ENCODE results near the gene WDR31. TPM values are rescaled to one million over a fixed set of nuclear protein-coding genes. Genes with fewer than 3 reads are reported as not detected.

Gene WDR31
- total RNA-seq, 1 donor from 2014 or later = 1.6 TPM

- H3K27me3 ChIP-seq (ENCODE audit: control insufficient read depth, insufficient read depth, low read length) = no peaks in the 10 kb centered on the region
- no peak overlapping the region for H3K4me3 ChIP-seq (ENCODE audit: low read depth, low read length)
- FAIRE-seq = no peak
- DNase-seq (ENCODE audit: low read depth) = no peak
- no peak for TF ChIP-seq CTCF (IDR thresholded peaks at IDR 0.05; ENCODE audit: insufficient read depth, low read length, severe bottlenecking)
- peaks cover 14% of the 10 kb centered on the region for H3K36me3 ChIP-seq (ENCODE audit: control insufficient read depth, insufficient read depth, low read length)
These were observed 72.0 kb downstream of the WDR31 start for GRCh38 chr9:113267911-113268566.

GRCh38 chr9:113266174-113266573, 73.9 kb downstream of the WDR31 start:
- H3K36me3 ChIP-seq (ENCODE audit: control insufficient read depth, insufficient read depth, low read length) = peaks cover 5% of the 10 kb centered on the region
- no peaks in the 10 kb centered on the region for H3K27me3 ChIP-seq (ENCODE audit: control insufficient read depth, insufficient read depth, low read length)
- TF ChIP-seq CTCF (IDR thresholded peaks at IDR 0.05; ENCODE audit: insufficient read depth, low read length, severe bottlenecking) = no peak
- no peak overlapping the region for H3K4me3 ChIP-seq (ENCODE audit: low read depth, low read length)
- DNase-seq (ENCODE audit: low read depth) = no peak
- FAIRE-seq = no peak

Other genes with a start within 250 kb of the WDR31 start
- gene SLC31A2, start 189.3 kb downstream of the WDR31 start, total RNA-seq = 25.1 and 42.6 TPM in 2 replicates
- gene FKBP15, start 119.0 kb downstream of the WDR31 start, total RNA-seq = 11.1 and 12.9 TPM in 2 replicates
- gene SLC31A1, start 118.7 kb downstream of the WDR31 start, total RNA-seq = 29.7 and 50.1 TPM in 2 replicates
- gene CDC26, start 64.7 kb downstream of the WDR31 start, total RNA-seq = 24.7 and 30.6 TPM in 2 replicates
- gene PRPF4, start 64.6 kb downstream of the WDR31 start, total RNA-seq = 34.7 and 45.3 TPM in 2 replicates
- gene RNF183, start 36.9 kb downstream of the WDR31 start, total RNA-seq = 0.26 and 0.38 TPM in 2 replicates
- 1.8 and 20.4 TPM in 2 replicates for gene BSPRY, start 9.3 kb upstream of the WDR31 start, total RNA-seq
- gene HDHD3, start 36.7 kb upstream of the WDR31 start, total RNA-seq = 14.5 and 18.2 TPM in 2 replicates
- gene ALAD, start 61.0 kb upstream of the WDR31 start, total RNA-seq = 3.2 and 3.7 TPM in 2 replicates
- gene POLE3, start 70.4 kb upstream of the WDR31 start, total RNA-seq = 41.0 and 46.6 TPM in 2 replicates
- gene C9orf43, start 70.5 kb upstream of the WDR31 start, total RNA-seq = 0.13 and 0.53 TPM in 2 replicates
- 22.1 and 36.2 TPM in 2 replicates for gene RGS3, start 123.5 kb upstream of the WDR31 start, total RNA-seq